ENCODE results near the gene EIF2S3B. TPM values are rescaled to one million over a fixed set of nuclear protein-coding genes. Genes with fewer than 3 reads are reported as not detected.

EIF2S3B gene
- total RNA-seq, 6 experiments from 2014 or later = 0.43 to 0.81 (median 0.54) TPM

GRCh38 chr12:10537721-10538120 is 32.0 kb downstream of the EIF2S3B start:
- peaks cover 12% of the 10 kb centered on the region for H3K4me1 Mint-ChIP-seq (ENCODE audit: low read depth)
- H3K36me3 Mint-ChIP-seq (ENCODE audit: low read depth) = no peaks in the 10 kb centered on the region
- no peak overlapping the region for H3K27ac Mint-ChIP-seq
- no peak for TF ChIP-seq CTCF (IDR thresholded peaks at IDR 0.05)
- H3K9me3 Mint-ChIP-seq = no peaks in the 10 kb centered on the region
- H3K4me3 Mint-ChIP-seq = no peak overlapping the region
- no peak for DNase-seq
- peaks cover 4% of the 10 kb centered on the region; the same call in 1 of the 2 replicates for H3K27me3 Mint-ChIP-seq (ENCODE audit: insufficient read depth)

- Mint-ChIP-seq H3K27me3 (ENCODE audit: insufficient read depth) (peaks cover 2% of the 10 kb centered on the region; the same call in 1 of the 2 replicates), H3K4me1 (ENCODE audit: low read depth) (peaks cover 12% of the 10 kb centered on the region), H3K36me3 (ENCODE audit: low read depth) (no peaks in the 10 kb centered on the region), H3K4me3 (no peak overlapping the region), H3K27ac (no peak overlapping the region), H3K9me3 (no peaks in the 10 kb centered on the region)
- DNase-seq = peak; percentile 38
- TF ChIP-seq CTCF (IDR thresholded peaks at IDR 0.05) = no peak
Measured at GRCh38 chr12:10540776-10541205, 35.1 kb downstream of the EIF2S3B start.

GRCh38 chr12:10543499-10543898 is 37.8 kb downstream of the EIF2S3B start:
- Mint-ChIP-seq H3K4me1 (ENCODE audit: low read depth) (peaks cover 12% of the 10 kb centered on the region), H3K4me3 (no peak overlapping the region), H3K9me3 (no peaks in the 10 kb centered on the region), H3K27ac (no peak overlapping the region), H3K36me3 (ENCODE audit: low read depth) (no peaks in the 10 kb centered on the region), H3K27me3 (ENCODE audit: insufficient read depth) (peaks cover 3% of the 10 kb centered on the region; the same call in 1 of the 2 replicates)
- no peak for TF ChIP-seq CTCF (IDR thresholded peaks at IDR 0.05)
- no peak for DNase-seq

GRCh38 chr12:10551375-10551774 is 45.7 kb downstream of the EIF2S3B start:
- Mint-ChIP-seq H3K4me3 (no peak overlapping the region), H3K4me1 (ENCODE audit: low read depth) (no peaks in the 10 kb centered on the region), H3K9me3 (no peaks in the 10 kb centered on the region), H3K36me3 (ENCODE audit: low read depth) (no peaks in the 10 kb centered on the region), H3K27me3 (ENCODE audit: insufficient read depth) (peaks cover 5% of the 10 kb centered on the region), H3K27ac (no peak overlapping the region)
- DNase-seq = no peak
- TF ChIP-seq CTCF (IDR thresholded peaks at IDR 0.05) = no peak

- H3K36me3 Mint-ChIP-seq (ENCODE audit: low read depth) = no peaks in the 10 kb centered on the region
- no peaks in the 10 kb centered on the region for H3K9me3 Mint-ChIP-seq
- H3K4me1 Mint-ChIP-seq (ENCODE audit: low read depth) = no peaks in the 10 kb centered on the region
- DNase-seq = no peak
- TF ChIP-seq CTCF (IDR thresholded peaks at IDR 0.05) = no peak
- no peak overlapping the region for H3K27ac Mint-ChIP-seq
- no peak overlapping the region for H3K4me3 Mint-ChIP-seq
- peaks cover 7% of the 10 kb centered on the region for H3K27me3 Mint-ChIP-seq (ENCODE audit: insufficient read depth)
Measured at GRCh38 chr12:10553148-10553547, 47.5 kb downstream of the EIF2S3B start.
